ENCODE data around the gene CNTN4. TPM values are rescaled to one million over a fixed set of nuclear protein-coding genes. Genes with fewer than 3 reads are reported as not detected.

Gene CNTN4
- total RNA-seq, 1 donor from 2014 or later, result 23.0 TPM

- no peak overlapping the region for H3K27ac Mint-ChIP-seq (ENCODE audit: unreplicated experiment)
- H3K4me3 Mint-ChIP-seq (ENCODE audit: unreplicated experiment), result no peak overlapping the region
- H3K9me3 Mint-ChIP-seq (ENCODE audit: unreplicated experiment), result no peaks in the 10 kb centered on the region
- no peak for TF ChIP-seq CTCF (IDR thresholded peaks at IDR 0.05; ENCODE audit: partially characterized antibody, unreplicated experiment)
- H3K36me3 Mint-ChIP-seq (ENCODE audit: unreplicated experiment), result no peaks in the 10 kb centered on the region
- no peak for DNase-seq
- peaks cover 6% of the 10 kb centered on the region for H3K4me1 Mint-ChIP-seq (ENCODE audit: low read depth, unreplicated experiment)
- H3K27me3 Mint-ChIP-seq (ENCODE audit: unreplicated experiment), result no peaks in the 10 kb centered on the region
These were observed 780.4 kb downstream of the CNTN4 start for GRCh38 chr3:2879023-2879422.

GRCh38 chr3:2879587-2879986 is 780.9 kb downstream of the CNTN4 start:
- no peak for DNase-seq
- H3K4me1 Mint-ChIP-seq (ENCODE audit: low read depth, unreplicated experiment), result peaks cover under 1% of the 10 kb centered on the region
- H3K36me3 Mint-ChIP-seq (ENCODE audit: unreplicated experiment), result no peaks in the 10 kb centered on the region
- no peak overlapping the region for H3K27ac Mint-ChIP-seq (ENCODE audit: unreplicated experiment)
- H3K4me3 Mint-ChIP-seq (ENCODE audit: unreplicated experiment), result no peak overlapping the region
- no peaks in the 10 kb centered on the region for H3K9me3 Mint-ChIP-seq (ENCODE audit: unreplicated experiment)
- TF ChIP-seq CTCF (IDR thresholded peaks at IDR 0.05; ENCODE audit: partially characterized antibody, unreplicated experiment), result no peak
- no peaks in the 10 kb centered on the region for H3K27me3 Mint-ChIP-seq (ENCODE audit: unreplicated experiment)

GRCh38 chr3:2880218-2880756 is 781.6 kb downstream of the CNTN4 start:
- H3K9me3 Mint-ChIP-seq (ENCODE audit: unreplicated experiment), result no peaks in the 10 kb centered on the region
- TF ChIP-seq CTCF (IDR thresholded peaks at IDR 0.05; ENCODE audit: partially characterized antibody, unreplicated experiment), result no peak
- H3K4me1 Mint-ChIP-seq (ENCODE audit: low read depth, unreplicated experiment), result no peaks in the 10 kb centered on the region
- no peak overlapping the region for H3K4me3 Mint-ChIP-seq (ENCODE audit: unreplicated experiment)
- H3K27me3 Mint-ChIP-seq (ENCODE audit: unreplicated experiment), result no peaks in the 10 kb centered on the region
- no peak for DNase-seq
- no peak overlapping the region for H3K27ac Mint-ChIP-seq (ENCODE audit: unreplicated experiment)
- H3K36me3 Mint-ChIP-seq (ENCODE audit: unreplicated experiment), result no peaks in the 10 kb centered on the region

GRCh38 chr3:2883283-2883682 is 784.6 kb downstream of the CNTN4 start:
- no peak for TF ChIP-seq CTCF (IDR thresholded peaks at IDR 0.05; ENCODE audit: partially characterized antibody, unreplicated experiment)
- no peaks in the 10 kb centered on the region for H3K9me3 Mint-ChIP-seq (ENCODE audit: unreplicated experiment)
- peaks cover 2% of the 10 kb centered on the region for H3K27me3 Mint-ChIP-seq (ENCODE audit: unreplicated experiment)
- no peak for DNase-seq
- no peak overlapping the region for H3K27ac Mint-ChIP-seq (ENCODE audit: unreplicated experiment)
- H3K36me3 Mint-ChIP-seq (ENCODE audit: unreplicated experiment), result no peaks in the 10 kb centered on the region
- H3K4me3 Mint-ChIP-seq (ENCODE audit: unreplicated experiment), result no peak overlapping the region
- H3K4me1 Mint-ChIP-seq (ENCODE audit: low read depth, unreplicated experiment), result no peaks in the 10 kb centered on the region

- H3K27ac Mint-ChIP-seq (ENCODE audit: unreplicated experiment), result no peak overlapping the region
- H3K4me1 Mint-ChIP-seq (ENCODE audit: low read depth, unreplicated experiment), result no peaks in the 10 kb centered on the region
- TF ChIP-seq CTCF (IDR thresholded peaks at IDR 0.05; ENCODE audit: partially characterized antibody, unreplicated experiment), result no peak
- no peaks in the 10 kb centered on the region for H3K9me3 Mint-ChIP-seq (ENCODE audit: unreplicated experiment)
- H3K4me3 Mint-ChIP-seq (ENCODE audit: unreplicated experiment), result no peak overlapping the region
- H3K36me3 Mint-ChIP-seq (ENCODE audit: unreplicated experiment), result no peaks in the 10 kb centered on the region
- no peak for DNase-seq
- H3K27me3 Mint-ChIP-seq (ENCODE audit: unreplicated experiment), result peaks cover 2% of the 10 kb centered on the region
These were observed 789.9 kb downstream of the CNTN4 start for GRCh38 chr3:2888592-2888991.
